Osteocyte (in vitro differentiated cells): ENCODE results near the gene TMEM239. TPM values are rescaled to one million over a fixed set of nuclear protein-coding genes. Genes with fewer than 3 reads are reported as not detected.

Experiments used
- DNase-seq: peaks from one replicate; pipeline ENCODE4 v3.0.0; 2021; ENCODE audit warnings: mixed read lengths; ENCODE audit not compliant: unreplicated experiment; ENCODE audit errors: extremely low spot score
- H3K27ac Mint-ChIP-seq: one replicate; pipeline ENCODE4 v1.8.0; 2021; ENCODE audit warnings: mild to moderate bottlenecking, mixed read lengths; ENCODE audit not compliant: unreplicated experiment
- H3K27me3 Mint-ChIP-seq: one replicate; pipeline ENCODE4 v1.8.0; 2021; ENCODE audit warnings: mixed read lengths; ENCODE audit not compliant: unreplicated experiment
- H3K36me3 Mint-ChIP-seq: one replicate; pipeline ENCODE4 v1.8.0; 2021; ENCODE audit warnings: mixed read lengths; ENCODE audit not compliant: unreplicated experiment
- H3K4me1 Mint-ChIP-seq: one replicate; pipeline ENCODE4 v1.8.0; 2021; ENCODE audit warnings: mixed read lengths; ENCODE audit not compliant: unreplicated experiment
- H3K4me3 Mint-ChIP-seq: one replicate; pipeline ENCODE4 v1.8.0; 2021; ENCODE audit warnings: mild to moderate bottlenecking, moderate library complexity, mixed read lengths; ENCODE audit not compliant: unreplicated experiment
- H3K9me3 Mint-ChIP-seq: one replicate; pipeline ENCODE4 v1.8.0; 2021; ENCODE audit warnings: mixed read lengths; ENCODE audit not compliant: unreplicated experiment
- total RNA-seq: library from RNA; stranded (reverse); gene quantifications from 2 replicates; pipeline ENCODE4 v1.2.1, GENCODE V29; 2021
- TF ChIP-seq, protein P1 (sequence below): fragments of 200-600 bp; sonication (generic); IDR thresholded peaks from 2 replicates; pipeline ENCODE4 v1.5.0; 2021; ENCODE audit warnings: antibody characterized with exemption, mild to moderate bottlenecking, moderate library complexity

The TMEM239 gene
- total RNA-seq, 1 donor from 2014 or later = not detected

- peaks cover 62% of the 10 kb centered on the region for H3K4me1 Mint-ChIP-seq
- DNase-seq = peak; percentile 83
- no peaks in the 10 kb centered on the region for H3K36me3 Mint-ChIP-seq
- TF ChIP-seq, protein P1, sequence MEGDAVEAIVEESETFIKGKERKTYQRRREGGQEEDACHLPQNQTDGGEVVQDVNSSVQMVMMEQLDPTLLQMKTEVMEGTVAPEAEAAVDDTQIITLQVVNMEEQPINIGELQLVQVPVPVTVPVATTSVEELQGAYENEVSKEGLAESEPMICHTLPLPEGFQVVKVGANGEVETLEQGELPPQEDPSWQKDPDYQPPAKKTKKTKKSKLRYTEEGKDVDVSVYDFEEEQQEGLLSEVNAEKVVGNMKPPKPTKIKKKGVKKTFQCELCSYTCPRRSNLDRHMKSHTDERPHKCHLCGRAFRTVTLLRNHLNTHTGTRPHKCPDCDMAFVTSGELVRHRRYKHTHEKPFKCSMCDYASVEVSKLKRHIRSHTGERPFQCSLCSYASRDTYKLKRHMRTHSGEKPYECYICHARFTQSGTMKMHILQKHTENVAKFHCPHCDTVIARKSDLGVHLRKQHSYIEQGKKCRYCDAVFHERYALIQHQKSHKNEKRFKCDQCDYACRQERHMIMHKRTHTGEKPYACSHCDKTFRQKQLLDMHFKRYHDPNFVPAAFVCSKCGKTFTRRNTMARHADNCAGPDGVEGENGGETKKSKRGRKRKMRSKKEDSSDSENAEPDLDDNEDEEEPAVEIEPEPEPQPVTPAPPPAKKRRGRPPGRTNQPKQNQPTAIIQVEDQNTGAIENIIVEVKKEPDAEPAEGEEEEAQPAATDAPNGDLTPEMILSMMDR = no peak
- no peak overlapping the region for H3K4me3 Mint-ChIP-seq
- peaks cover 8% of the 10 kb centered on the region for H3K9me3 Mint-ChIP-seq
- no peak overlapping the region for H3K27ac Mint-ChIP-seq
- no peaks in the 10 kb centered on the region for H3K27me3 Mint-ChIP-seq
Observed at GRCh38 chr20:2816583-2817340, 598 bp downstream of the TMEM239 start.

- H3K36me3 Mint-ChIP-seq = no peaks in the 10 kb centered on the region
- no peaks in the 10 kb centered on the region for H3K27me3 Mint-ChIP-seq
- no peak for DNase-seq
- H3K4me1 Mint-ChIP-seq = peaks cover 67% of the 10 kb centered on the region
- H3K4me3 Mint-ChIP-seq = no peak overlapping the region
- peaks cover 2% of the 10 kb centered on the region for H3K9me3 Mint-ChIP-seq
- TF ChIP-seq, protein P1 = no peak
- H3K27ac Mint-ChIP-seq = no peak overlapping the region
Observed at GRCh38 chr20:2817341-2817726, 1.2 kb downstream of the TMEM239 start.

- Mint-ChIP-seq H3K27me3 (no peaks in the 10 kb centered on the region), H3K4me3 (no peak overlapping the region), H3K36me3 (no peaks in the 10 kb centered on the region), H3K9me3 (no peaks in the 10 kb centered on the region), H3K4me1 (peaks cover 67% of the 10 kb centered on the region), H3K27ac (no peak overlapping the region)
- TF ChIP-seq, protein P1 = no peak
- DNase-seq = peak; percentile 64
Observed at GRCh38 chr20:2817891-2818595, 1.9 kb downstream of the TMEM239 start.

DNA sequence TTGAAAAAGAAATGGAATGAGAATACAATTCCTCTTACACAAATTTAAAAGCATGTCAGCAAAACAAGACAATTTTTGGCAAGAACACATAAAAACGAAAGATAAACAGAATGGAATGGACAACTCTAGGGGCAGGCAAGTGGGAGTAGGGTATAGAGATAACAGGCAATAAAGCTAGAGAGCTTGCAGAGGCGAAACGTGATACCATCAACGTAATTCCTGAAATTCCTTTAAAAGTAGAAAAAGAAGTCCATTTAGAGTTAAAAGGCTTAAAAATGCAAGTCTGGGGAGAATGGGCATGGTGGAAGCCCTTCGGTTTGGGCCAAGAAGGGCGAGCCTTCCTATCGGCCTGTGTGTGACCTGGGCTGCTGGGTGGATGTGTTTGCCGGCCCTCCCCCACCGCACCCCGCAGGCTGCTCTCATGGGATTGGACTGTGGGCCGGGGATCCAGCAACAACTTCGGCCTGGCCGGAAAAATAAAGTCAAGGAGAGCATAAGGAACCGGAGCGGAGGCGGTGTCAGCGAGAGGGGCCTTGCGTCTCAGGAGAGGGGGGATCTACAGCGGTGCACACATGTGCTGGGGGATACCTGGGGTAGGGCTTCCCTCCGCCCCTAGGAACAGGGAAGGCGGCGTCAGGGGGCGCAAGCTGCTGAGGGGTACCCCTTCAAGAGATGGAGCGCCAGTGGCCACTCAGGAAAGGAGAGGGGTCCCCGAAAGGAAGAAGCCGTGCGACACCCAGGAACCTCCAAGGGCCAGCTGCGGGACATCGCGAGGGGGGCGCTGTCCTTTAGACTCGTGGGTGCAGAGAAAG is 4.1 kb downstream of the TMEM239 start:
- Mint-ChIP-seq H3K27me3 (no peaks in the 10 kb centered on the region), H3K4me1 (peaks cover 49% of the 10 kb centered on the region), H3K9me3 (no peaks in the 10 kb centered on the region), H3K36me3 (no peaks in the 10 kb centered on the region), H3K4me3 (peak overlapping the region; percentile 26), H3K27ac (peak overlapping the region; percentile 45)
- DNase-seq = peak; percentile 72
- TF ChIP-seq, protein P1 = no peak
